ENCODE data around the gene ANKUB1.

GRCh38 chr3:149830902-149831301 is 38.5 kb upstream of the ANKUB1 start:
- TF ChIP-seq CTCF (IDR thresholded peaks at IDR 0.05; ENCODE audit: low read depth, low read length) (no peak), POLR2A (IDR thresholded peaks at IDR 0.05; ENCODE audit: extremely low read depth, insufficient read length) (no peak)
- TF ChIP-seq, protein P1, sequence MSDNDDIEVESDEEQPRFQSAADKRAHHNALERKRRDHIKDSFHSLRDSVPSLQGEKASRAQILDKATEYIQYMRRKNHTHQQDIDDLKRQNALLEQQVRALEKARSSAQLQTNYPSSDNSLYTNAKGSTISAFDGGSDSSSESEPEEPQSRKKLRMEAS (IDR thresholded peaks at IDR 0.05; ENCODE audit: low read depth, low read length): no peak

Data from NB4 (cell line).